HepG2 (cell line): Measurements from ENCODE around the gene AFDN. TPM values are rescaled to one million over a fixed set of nuclear protein-coding genes. Genes with fewer than 3 reads are reported as not detected.

Experiments
- ATAC-seq: fragments of 200-7000 bp; cut with Tn5 transposase; 3 replicates; pipeline ENCODE4 v1.9.1; 2020; ENCODE audit warnings: mild to moderate bottlenecking, moderate library complexity
- BruUV-seq: library from RNA; stranded (reverse); fragments of 400-500 nt; replicated peaks from 2 replicates; lab custom pipeline; 2021; lab: Mats Ljungman, UMichigan
- CTCF ChIA-PET: fragments of 300-600 bp; formaldehyde crosslinking; extraction: SDS; loops from one replicate; lab custom pipeline; 2021; ENCODE audit warnings: low total read pairs, inconsistent platforms, low intra/inter-chr PET ratio; lab: Yijun Ruan, JAX
- POLR2A ChIA-PET: fragments of 350-600 bp; sonication (Branson Sonifier 250); formaldehyde crosslinking; loops from one replicate; lab custom pipeline; 2020; ENCODE audit warnings: antibody characterized with exemption, inconsistent platforms; lab: Yijun Ruan, JAX
- DNase-seq: peaks from one replicate; pipeline ENCODE4 v3.0.0-alpha.2; 2015; ENCODE audit warnings: low spot score
- FAIRE-seq: peaks from 3 replicates; lab custom pipeline; 2011; peaks lifted over from hg19 to GRCh38; lab: Jason Lieb, UNC
- H2AFZ ChIP-seq: one replicate; pipeline ENCODE4 v1.6.1; 2011; ENCODE audit warnings: low read length, inconsistent platforms
- H3K27ac ChIP-seq: fragments of 300-600 bp; 3 replicates; pipeline ENCODE4 v1.8.0; 2011; ENCODE audit warnings: mixed run types, mild to moderate bottlenecking, mixed read lengths, low read length, inconsistent platforms; ENCODE audit not compliant: insufficient read depth; ENCODE audit errors: extremely low read length
- H3K27me3 ChIP-seq, 2 experiments: fragments of 200-600 bp in 1 of 2; 2 replicates in 1 of 2; 3 replicates in 1 of 2; pipeline versions ENCODE4 v1.6.0 to v1.8.0; 2011; ENCODE audit warnings: low read length in 2 of 2, mild to moderate bottlenecking in 2 of 2, moderate library complexity in 2 of 2, inconsistent platforms in 1 of 2; ENCODE audit not compliant: insufficient read depth in 2 of 2, control insufficient read depth in 1 of 2
- H3K36me3 ChIP-seq, 2 experiments: fragments of 200-600 bp in 1 of 2; replicated peaks in 1 of 2; 2 replicates in 1 of 2; 3 replicates in 1 of 2; pipeline versions ENCODE4 v1.5.1 to v1.8.0; 2011; ENCODE audit warnings: low read length in 2 of 2, inconsistent platforms in 1 of 2; ENCODE audit not compliant: insufficient read depth in 2 of 2, control insufficient read depth in 1 of 2
- H3K4me1 ChIP-seq: 2 replicates; pipeline ENCODE4 v1.5.1; 2012; ENCODE audit warnings: low read length, inconsistent platforms; ENCODE audit not compliant: insufficient read depth
- H3K4me2 ChIP-seq: 2 replicates; pipeline ENCODE4 v1.6.0; 2011; ENCODE audit warnings: low read depth, low read length, inconsistent platforms
- H3K4me3 ChIP-seq, 3 experiments: fragments of 200-600 bp in 1 of 3; sonication (generic), shearing (Covaris generic) in 1 of 3; replicated peaks in 1 of 3; 2 replicates each; pipeline ENCODE4 v1.5.1; 2011 to 2016; ENCODE audit warnings: low read length in 3 of 3, inconsistent platforms in 2 of 3, low read depth in 2 of 3, mild to moderate bottlenecking in 2 of 3, control low read depth in 1 of 3, mixed read lengths in 1 of 3; ENCODE audit not compliant: insufficient read depth in 1 of 3
- H3K79me2 ChIP-seq: one replicate; pipeline ENCODE4 v1.6.1; 2011; ENCODE audit warnings: low read length, inconsistent platforms; ENCODE audit not compliant: insufficient read depth
- H3K9ac ChIP-seq: 2 replicates; pipeline ENCODE4 v1.6.0; 2011; ENCODE audit warnings: mild to moderate bottlenecking, low read depth, low read length, inconsistent platforms; ENCODE audit not compliant: insufficient read depth
- H3K9me3 ChIP-seq: 2 replicates; pipeline ENCODE4 v1.5.1; 2012; ENCODE audit warnings: mild to moderate bottlenecking, low read length
- H4K20me1 ChIP-seq: 2 replicates; pipeline ENCODE4 v1.6.0; 2011; ENCODE audit warnings: inconsistent platforms, mild to moderate bottlenecking, low read length, moderate library complexity; ENCODE audit not compliant: insufficient read depth
- HIVEP1 ChIP-seq: sonication (generic); formaldehyde crosslinking; IDR thresholded peaks from 2 replicates; pipeline ENCODE4 v1.4.0; 2020; ENCODE audit warnings: mild to moderate bottlenecking, missing genetic modification reagents
- NRL ChIP-seq: sonication (generic); formaldehyde crosslinking; IDR thresholded peaks from 2 replicates; pipeline ENCODE4 v1.5.0; 2020; ENCODE audit warnings: missing genetic modification reagents, mild to moderate bottlenecking, moderate library complexity, borderline replicate concordance
- SETDB1 ChIP-seq: sonication (generic); formaldehyde crosslinking; IDR thresholded peaks from 2 replicates; pipeline ENCODE4 v1.5.1; 2020; ENCODE audit warnings: missing genetic modification reagents, mild to moderate bottlenecking, borderline replicate concordance
- ZFP1 ChIP-seq: IDR thresholded peaks from 2 replicates; pipeline ENCODE4 v1.6.1; 2016
- ZNF350 ChIP-seq: sonication (generic); formaldehyde crosslinking; IDR thresholded peaks from 2 replicates; pipeline ENCODE4 v1.4.0; 2020; ENCODE audit warnings: mild to moderate bottlenecking, low read depth, missing genetic modification reagents, borderline replicate concordance
- ZSCAN29 ChIP-seq: sonication (generic); formaldehyde crosslinking; conservative IDR thresholded peaks from 2 replicates; pipeline ENCODE4 v1.4.0; 2020; ENCODE audit warnings: mild to moderate bottlenecking, missing genetic modification reagents
- WGBS: methylation state at CpG from one replicate; pipeline ENCODE4 v1.1.6; 2017; ENCODE audit warnings: low lambda C conversion rate; 5-methylcytosine and 5-hydroxymethylcytosine counted together
- in situ Hi-C: cut with HindIII; loops from 2 replicates; pipeline ENCODE4 v1.10.0; 2017; ENCODE audit warnings: low pct_unique_long_range_greater_than_20kb; ENCODE audit not compliant: extremely low pct_ligation_motif_present
- intact Hi-C: fragments of 100-400 bp; cut with micrococcal nuclease; formaldehyde crosslinking; loops from one replicate; pipeline ENCODE4 v1.10.0; 2022; ENCODE audit not compliant: unreplicated experiment
- polyA plus RNA-seq, 8 experiments: library from polyadenylated mRNA; depleted of rRNA in 3 of 8; stranded (reverse) in 7 of 8; unstranded in 1 of 8; fragments of >200 nt; fragmentation: Illumina TruSeq in 4 of 8; extraction: Trizol in 4 of 8; gene quantifications; 2 replicates each; pipeline versions ENCODE4 v1.2.1 to v1.2.3, GENCODE V29; 2011 to 2016; ENCODE audit warnings: low read depth in 4 of 8, missing spikeins in 1 of 8, mixed read lengths in 1 of 8; ENCODE audit not compliant: insufficient read depth in 1 of 8
- total RNA-seq, 5 experiments: library from RNA; depleted of rRNA; stranded (reverse); fragments of >200 nt; fragmentation: Illumina TruSeq; extraction: Trizol; gene quantifications; 2 replicates each; pipeline ENCODE4 v1.2.3, GENCODE V29; 2016; ENCODE audit warnings: low read depth in 1 of 5
- TF ChIP-seq, protein P1 (sequence below): sonication (generic); formaldehyde crosslinking; conservative IDR thresholded peaks from 2 replicates; pipeline ENCODE4 v1.8.1; 2023; ENCODE audit warnings: missing genetic modification reagents

The AFDN gene
- total and polyA plus RNA-seq, 2 of the 13 experiments (the other 11 are each of a cell fraction or from before 2014, with no cell fraction given), result 136 to 151 TPM

DNA sequence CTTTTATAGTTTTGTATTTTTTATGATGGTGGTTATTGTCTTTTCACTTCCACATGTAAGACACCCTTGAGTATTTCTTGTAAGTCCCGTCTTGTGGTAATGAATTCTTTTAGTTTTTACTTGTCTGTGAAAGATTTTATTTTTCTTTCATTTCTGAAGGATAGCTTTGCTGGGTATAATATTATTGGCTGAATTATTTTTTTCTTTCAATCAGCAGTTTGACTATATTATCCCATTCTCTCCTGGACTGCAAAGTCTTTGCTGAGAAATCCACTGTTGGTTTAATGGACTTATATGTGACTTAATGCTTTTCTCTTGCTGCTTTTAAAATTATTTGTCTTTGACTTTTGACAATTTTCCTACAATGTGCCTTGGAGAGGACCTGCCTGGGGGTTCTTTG is 184.6 kb downstream of the AFDN start:
- no peak overlapping the region for H3K9ac ChIP-seq
- WGBS, result 4% methylated on average over 1 of the region's 1 CpG
- in situ Hi-C loops (no loop called here), intact Hi-C loops (no loop called here)
- no peak overlapping the region for H2AFZ ChIP-seq
- no peaks in the 10 kb centered on the region for H4K20me1 ChIP-seq
- H3K79me2 ChIP-seq, result no peaks in the 10 kb centered on the region
- CTCF ChIA-PET, result no interaction called here
- H3K36me3 ChIP-seq, result no peaks in the 10 kb centered on the region
- no peak for DNase-seq
- TF ChIP-seq ZFP1 (peak; percentile 98), SETDB1 (no peak), ZSCAN29 (CRISPR knock-in tag) (no peak)
- TF ChIP-seq, all 625 proteins: peak for 1
- POLR2A ChIA-PET, result no interaction called here
- BruUV-seq, result no TSS peak
- Histone ChIP-seq H3K4me1 (peaks cover 10% of the 10 kb centered on the region), H3K4me2 (no peak overlapping the region), H3K9me3 (peaks cover 26% of the 10 kb centered on the region), H3K4me3 (no peak overlapping the region), H3K27ac (no peak overlapping the region), H3K27me3 (peaks cover 2 to 10% of the 10 kb centered on the region in 2 experiments; a peak in 2 of 5 replicates)
- no peak for ATAC-seq
- FAIRE-seq, result no peak

DNA sequence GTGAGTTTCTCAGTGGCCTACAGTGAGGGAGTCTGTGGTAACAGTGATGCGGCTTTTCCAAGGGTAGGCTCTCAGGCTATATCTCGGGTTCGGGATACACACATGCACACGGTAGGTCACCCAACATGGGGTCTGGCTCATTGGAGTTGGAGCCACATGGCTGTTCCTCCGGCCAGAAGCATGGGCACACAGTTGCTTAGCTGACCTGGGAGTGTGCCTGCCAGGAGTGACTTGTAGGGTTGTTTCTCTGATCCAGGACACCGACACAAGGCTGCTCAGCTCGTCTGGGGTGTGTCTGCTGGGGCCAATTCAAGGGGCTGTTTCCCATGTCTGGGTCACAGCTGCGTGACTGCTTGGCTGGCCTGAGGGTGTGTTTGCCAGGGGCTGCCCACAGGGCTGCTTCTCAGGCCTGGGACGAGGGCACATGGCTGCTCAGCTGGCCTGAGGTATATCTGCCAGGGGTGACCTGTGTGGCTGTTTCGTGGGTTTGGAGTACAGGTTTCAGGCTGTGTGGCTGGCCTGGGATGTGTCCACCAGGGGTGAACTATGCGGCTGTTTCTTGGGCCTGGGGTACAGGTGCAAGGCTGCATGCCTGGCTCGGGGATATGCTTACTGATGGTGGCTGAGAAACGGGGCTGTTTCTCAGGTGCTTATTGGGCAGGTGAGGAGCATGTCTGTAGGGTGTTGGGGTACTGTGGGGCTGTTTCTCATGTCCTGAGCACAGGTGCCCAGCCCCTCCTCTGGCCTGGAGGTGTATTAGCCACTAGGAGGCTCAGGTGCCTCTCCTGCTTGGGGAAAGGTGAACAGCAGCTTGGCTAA is 185.9 kb downstream of the AFDN start:
- Histone ChIP-seq H3K4me2 (no peak overlapping the region), H3K9ac (no peak overlapping the region), H4K20me1 (no peaks in the 10 kb centered on the region), H3K4me3 (no peak overlapping the region), H2AFZ (no peak overlapping the region), H3K36me3 (no peaks in the 10 kb centered on the region), H3K4me1 (peaks cover 24% of the 10 kb centered on the region), H3K9me3 (peaks cover 26% of the 10 kb centered on the region), H3K79me2 (no peaks in the 10 kb centered on the region), H3K27ac (no peak overlapping the region), H3K27me3 (peaks cover 2 to 19% of the 10 kb centered on the region in 2 experiments; a peak in 3 of 5 replicates)
- ChIA-PET CTCF (no interaction called here), POLR2A (no interaction called here)
- intact Hi-C loops (no loop called here), in situ Hi-C loops (no loop called here)
- FAIRE-seq (no peak), DNase-seq (no peak), ATAC-seq (peak; percentile 21; the same call in 1 of the 3 replicates)
- WGBS, result 67% methylated on average over 7 of the region's 13 CpGs
- TF ChIP-seq HIVEP1, result 0 out of 2 replicates have a peak, but pooled peaks have one; percentile 16
- peak; percentile 39; the same call in 1 of the 2 replicates for TF ChIP-seq ZNF350 (CRISPR knock-in tag)
- TF ChIP-seq NRL, result no peak
- TF ChIP-seq, protein P1, sequence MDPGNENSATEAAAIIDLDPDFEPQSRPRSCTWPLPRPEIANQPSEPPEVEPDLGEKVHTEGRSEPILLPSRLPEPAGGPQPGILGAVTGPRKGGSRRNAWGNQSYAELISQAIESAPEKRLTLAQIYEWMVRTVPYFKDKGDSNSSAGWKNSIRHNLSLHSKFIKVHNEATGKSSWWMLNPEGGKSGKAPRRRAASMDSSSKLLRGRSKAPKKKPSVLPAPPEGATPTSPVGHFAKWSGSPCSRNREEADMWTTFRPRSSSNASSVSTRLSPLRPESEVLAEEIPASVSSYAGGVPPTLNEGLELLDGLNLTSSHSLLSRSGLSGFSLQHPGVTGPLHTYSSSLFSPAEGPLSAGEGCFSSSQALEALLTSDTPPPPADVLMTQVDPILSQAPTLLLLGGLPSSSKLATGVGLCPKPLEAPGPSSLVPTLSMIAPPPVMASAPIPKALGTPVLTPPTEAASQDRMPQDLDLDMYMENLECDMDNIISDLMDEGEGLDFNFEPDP, result 0 out of 2 replicates have a peak, but pooled peaks have one; percentile 54
- no TSS peak for BruUV-seq
